ENCODE results near the gene CTSS.
A peak's percentile ranks its signal among the peaks of the same experiment; 100 is the strongest.

Gene CTSS

DNA sequence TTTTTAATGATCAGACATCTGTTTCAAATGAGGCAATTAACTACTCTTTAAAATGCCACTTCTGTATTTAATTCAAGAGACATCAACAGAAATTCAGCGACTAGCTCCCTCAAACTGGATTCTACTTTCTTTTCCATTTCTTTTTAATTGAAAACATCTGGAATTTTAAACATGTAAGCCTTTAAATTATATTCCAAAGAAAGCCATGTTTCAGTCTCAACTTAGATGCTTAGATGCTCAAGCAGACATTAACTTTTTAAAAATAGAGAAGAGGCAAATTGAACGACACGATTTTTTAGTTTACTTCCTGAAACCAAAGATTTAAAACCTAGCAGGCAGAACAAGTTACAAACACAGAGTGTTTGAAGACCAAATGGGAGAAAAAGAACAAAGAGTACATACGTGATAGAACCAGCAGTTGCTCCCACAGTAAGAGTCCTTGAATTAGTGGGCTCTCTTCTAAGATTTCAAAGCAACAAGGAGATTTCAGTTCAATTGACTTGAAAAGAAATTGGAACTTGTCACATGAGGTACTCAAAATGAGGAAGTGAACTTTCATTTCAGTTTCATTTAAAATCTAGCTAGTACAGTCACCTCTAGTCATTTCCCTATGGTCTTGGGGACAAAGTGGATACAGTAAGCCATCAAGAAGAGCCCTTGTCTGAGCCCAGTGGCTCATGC lies at the start of gene CTSS:
Gene CTSS (minus strand): TSS at position 483 of the 681 bp plus-strand sequence. CDS start 1,015 bp downstream, outside the sequence.
- no peak for DNase-seq (ENCODE audit: low read depth)
- no peak within 1 kb of the TSS for H3K4me3 ChIP-seq (ENCODE audit: control insufficient read depth, low read depth, low read length)
- TF ChIP-seq, protein P1, sequence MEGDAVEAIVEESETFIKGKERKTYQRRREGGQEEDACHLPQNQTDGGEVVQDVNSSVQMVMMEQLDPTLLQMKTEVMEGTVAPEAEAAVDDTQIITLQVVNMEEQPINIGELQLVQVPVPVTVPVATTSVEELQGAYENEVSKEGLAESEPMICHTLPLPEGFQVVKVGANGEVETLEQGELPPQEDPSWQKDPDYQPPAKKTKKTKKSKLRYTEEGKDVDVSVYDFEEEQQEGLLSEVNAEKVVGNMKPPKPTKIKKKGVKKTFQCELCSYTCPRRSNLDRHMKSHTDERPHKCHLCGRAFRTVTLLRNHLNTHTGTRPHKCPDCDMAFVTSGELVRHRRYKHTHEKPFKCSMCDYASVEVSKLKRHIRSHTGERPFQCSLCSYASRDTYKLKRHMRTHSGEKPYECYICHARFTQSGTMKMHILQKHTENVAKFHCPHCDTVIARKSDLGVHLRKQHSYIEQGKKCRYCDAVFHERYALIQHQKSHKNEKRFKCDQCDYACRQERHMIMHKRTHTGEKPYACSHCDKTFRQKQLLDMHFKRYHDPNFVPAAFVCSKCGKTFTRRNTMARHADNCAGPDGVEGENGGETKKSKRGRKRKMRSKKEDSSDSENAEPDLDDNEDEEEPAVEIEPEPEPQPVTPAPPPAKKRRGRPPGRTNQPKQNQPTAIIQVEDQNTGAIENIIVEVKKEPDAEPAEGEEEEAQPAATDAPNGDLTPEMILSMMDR (IDR thresholded peaks at IDR 0.05; ENCODE audit: control insufficient read depth, insufficient read depth, low read depth, low read length, missing control alignments), result no peak

DNA sequence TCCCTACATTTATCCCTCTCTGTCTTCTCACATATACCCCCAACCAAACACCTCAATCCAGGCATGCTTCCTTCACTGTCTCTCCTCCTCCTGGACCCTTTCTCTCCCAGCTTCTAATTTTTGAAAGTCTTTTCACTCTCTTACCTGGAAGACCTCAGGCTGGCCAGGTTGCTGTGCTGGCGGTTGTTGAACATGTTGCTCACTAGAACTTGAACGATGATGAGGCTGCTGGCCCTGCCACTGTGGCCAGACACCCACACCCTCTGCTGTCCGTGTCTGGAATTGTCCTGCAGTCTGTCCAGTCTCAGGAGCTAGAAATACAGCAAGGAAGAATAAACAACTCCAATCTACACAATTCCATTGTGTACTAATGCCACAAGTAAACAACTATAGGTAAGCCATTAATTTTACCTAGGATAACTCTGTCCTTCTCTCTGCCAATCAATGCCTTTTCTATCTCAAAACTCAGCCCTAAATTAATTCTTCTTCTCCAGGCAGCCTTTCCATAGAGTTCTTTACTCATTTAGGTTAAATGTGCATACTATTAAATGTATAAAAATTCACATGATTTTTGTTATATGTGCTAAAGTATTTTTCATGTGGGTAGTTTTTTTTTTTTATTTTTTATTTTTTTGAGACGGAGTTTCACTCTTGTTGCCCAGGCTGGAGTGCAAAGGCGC lies 47.6 kb upstream of the CTSS start:
- DNase-seq (ENCODE audit: low read depth), result no peak
- TF ChIP-seq, protein P1 (IDR thresholded peaks at IDR 0.05; ENCODE audit: control insufficient read depth, insufficient read depth, low read depth, low read length, missing control alignments), result peak; percentile 88
- H3K4me3 ChIP-seq (ENCODE audit: control insufficient read depth, low read depth, low read length), result no peak overlapping the region

DNA sequence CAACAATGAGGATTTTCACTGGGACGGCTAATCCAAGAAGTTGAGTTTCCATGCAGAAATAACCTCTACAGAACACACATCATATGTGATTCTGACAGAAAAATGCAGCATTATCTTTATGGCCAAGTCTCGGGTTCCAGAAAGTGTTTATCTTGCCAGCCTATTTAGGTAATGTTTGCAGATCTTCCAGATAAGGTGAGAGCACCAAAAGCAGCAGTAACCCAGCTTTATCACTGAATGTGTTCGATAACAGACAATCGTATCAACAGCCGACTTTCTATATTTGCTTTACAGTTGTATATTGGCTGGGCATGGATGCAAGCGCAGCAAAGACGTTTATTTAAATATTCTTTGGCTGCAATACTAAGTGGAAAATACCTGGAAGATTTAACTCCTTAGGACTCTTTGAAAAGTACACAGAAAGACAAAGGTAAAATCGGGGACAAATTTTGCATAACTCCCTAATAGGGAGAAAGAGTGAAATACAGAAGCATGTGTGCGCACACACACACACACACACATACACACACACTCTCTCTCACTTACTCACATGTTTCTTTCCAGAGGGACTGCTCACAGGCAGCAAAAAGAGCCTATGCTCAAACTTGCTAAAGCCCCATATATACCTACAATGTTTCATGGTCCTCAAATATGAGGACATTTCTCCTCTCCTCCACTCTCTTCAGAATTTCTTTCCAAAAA lies 45.5 kb upstream of the CTSS start:
- TF ChIP-seq, protein P1 (IDR thresholded peaks at IDR 0.05; ENCODE audit: control insufficient read depth, insufficient read depth, low read depth, low read length, missing control alignments), result no peak
- H3K4me3 ChIP-seq (ENCODE audit: control insufficient read depth, low read depth, low read length), result no peak overlapping the region
- no peak for DNase-seq (ENCODE audit: low read depth)

DNA sequence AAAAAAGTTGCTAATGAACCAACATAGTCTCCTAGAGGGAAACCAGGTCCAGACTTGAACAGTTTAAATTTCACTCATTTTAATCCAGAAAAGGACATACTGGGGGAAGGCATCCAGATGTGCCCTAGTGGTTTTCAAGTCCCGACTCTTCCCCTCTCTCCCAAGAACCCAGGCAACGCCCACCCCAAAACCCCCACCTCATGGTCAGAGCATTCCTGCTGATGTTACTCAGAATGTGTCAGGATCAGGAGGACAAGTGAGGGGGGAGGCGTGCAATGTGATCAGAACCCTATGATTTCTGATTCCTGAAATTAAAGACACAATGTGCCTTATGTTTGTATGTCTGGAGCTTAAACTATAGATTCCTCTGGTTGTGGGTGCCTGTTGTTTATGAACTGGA lies 44.1 kb upstream of the CTSS start:
- TF ChIP-seq, protein P1 (IDR thresholded peaks at IDR 0.05; ENCODE audit: control insufficient read depth, insufficient read depth, low read depth, low read length, missing control alignments), result no peak
- H3K4me3 ChIP-seq (ENCODE audit: control insufficient read depth, low read depth, low read length), result no peak overlapping the region
- no peak for DNase-seq (ENCODE audit: low read depth)

DNA sequence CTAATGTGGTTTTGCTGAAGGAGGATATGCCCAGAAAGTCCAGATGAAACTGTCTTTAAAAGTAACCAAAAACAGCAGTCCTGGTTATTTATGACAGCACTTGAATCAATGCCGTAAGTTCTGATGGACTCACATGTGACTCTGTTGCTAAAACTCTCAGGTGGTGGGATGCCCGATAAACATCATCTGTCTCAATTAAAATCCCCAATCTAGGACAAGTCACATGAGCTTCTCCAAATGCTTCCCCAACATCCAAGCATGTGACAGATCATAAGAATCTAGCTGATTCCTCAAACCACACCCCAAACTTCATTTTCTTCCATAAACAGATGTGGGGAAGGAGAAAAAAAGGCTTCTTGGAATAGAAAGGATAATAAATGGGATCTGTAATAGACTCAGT lies 43.3 kb upstream of the CTSS start:
- DNase-seq (ENCODE audit: low read depth), result no peak
- H3K4me3 ChIP-seq (ENCODE audit: control insufficient read depth, low read depth, low read length), result no peak overlapping the region
- TF ChIP-seq, protein P1 (IDR thresholded peaks at IDR 0.05; ENCODE audit: control insufficient read depth, insufficient read depth, low read depth, low read length, missing control alignments), result no peak

DNA sequence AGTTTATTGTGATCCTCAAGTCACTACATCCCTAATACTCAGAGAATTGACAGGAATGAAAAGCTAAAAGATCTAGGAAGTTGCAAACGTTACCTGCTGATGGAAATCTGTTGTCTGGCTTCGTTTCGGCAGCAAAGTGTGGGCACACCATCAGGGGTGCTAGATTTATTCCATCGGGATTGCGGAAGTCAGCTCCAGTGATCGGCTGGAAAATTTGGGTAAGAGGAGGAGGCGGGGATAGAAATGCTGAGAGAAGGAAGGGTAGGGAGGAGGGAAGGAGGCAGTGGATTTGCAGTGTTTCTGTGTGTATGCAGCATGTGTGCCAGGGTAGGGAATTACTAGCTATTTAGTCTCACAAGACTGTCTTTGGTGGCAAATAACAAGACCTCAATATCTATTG lies 42.5 kb upstream of the CTSS start, which contains the start of gene CTSK:
Gene CTSK (minus strand): TSS at position 140 of the 400 bp plus-strand sequence. CDS start 1,455 bp downstream, outside the sequence.
- TF ChIP-seq, protein P1 (IDR thresholded peaks at IDR 0.05; ENCODE audit: control insufficient read depth, insufficient read depth, low read depth, low read length, missing control alignments), result no peak
- peak within 1 kb of the TSS; percentile 27 for H3K4me3 ChIP-seq (ENCODE audit: control insufficient read depth, low read depth, low read length)
- no peak for DNase-seq (ENCODE audit: low read depth)

Measured in AG09309 (cell line).